H1 (cell line): Measurements from ENCODE around the gene TASP1. TPM values are rescaled to one million over a fixed set of nuclear protein-coding genes. Genes with fewer than 3 reads are reported as not detected.

ENCODE experiments used
- CTCF ChIA-PET: fragments of 300-600 bp; sonication (Branson Sonifier 250); formaldehyde crosslinking; loops from one replicate; lab custom pipeline; 2021; ENCODE audit not compliant: partially characterized antibody; lab: Charles Lee
- POLR2A ChIA-PET: fragments of 300-600 bp; sonication (Branson Sonifier 250); formaldehyde crosslinking; loops from one replicate; lab custom pipeline; 2021; ENCODE audit warnings: inconsistent platforms; ENCODE audit not compliant: partially characterized antibody; lab: Charles Lee
- DNase-seq, 2 experiments: peaks; one replicate each; pipeline versions ENCODE4 v3.0.0 to v3.0.0-alpha.2; 2010 to 2022; ENCODE audit warnings: low spot score in 2 of 2, low read depth in 1 of 2, mixed read lengths in 1 of 2
- FAIRE-seq: peaks from 2 replicates; lab custom pipeline; 2011; peaks lifted over from hg19 to GRCh38; lab: Jason Lieb, UNC
- H2AFZ ChIP-seq: 2 replicates; pipeline ENCODE4 v1.8.1; 2012; ENCODE audit warnings: low read length, inconsistent platforms
- H2AK5ac ChIP-seq: 2 replicates; pipeline ENCODE4 v1.6.1; 2013; ENCODE audit warnings: low read depth, low read length
- H2BK120ac ChIP-seq: replicated peaks from 2 replicates; pipeline ENCODE3; 2013; ENCODE audit warnings: low read depth, low read length, inconsistent platforms
- H2BK12ac ChIP-seq: 2 replicates; pipeline ENCODE4 v1.6.1; 2013; ENCODE audit warnings: low read depth, low read length
- H2BK15ac ChIP-seq: 2 replicates; pipeline ENCODE4 v1.6.1; 2013; ENCODE audit warnings: low read length
- H2BK20ac ChIP-seq: 2 replicates; pipeline ENCODE4 v1.6.1; 2013; ENCODE audit warnings: low read length
- H2BK5ac ChIP-seq: 2 replicates; pipeline ENCODE4 v1.6.1; 2013; ENCODE audit warnings: low read depth, low read length
- H3K14ac ChIP-seq: 2 replicates; pipeline ENCODE4 v1.6.1; 2013; ENCODE audit warnings: inconsistent platforms; ENCODE audit not compliant: insufficient read length
- H3K18ac ChIP-seq: 2 replicates; pipeline ENCODE4 v1.6.1; 2013; ENCODE audit warnings: low read length; ENCODE audit errors: extremely low read depth
- H3K23ac ChIP-seq: 2 replicates; pipeline ENCODE4 v1.6.1; 2013; ENCODE audit warnings: inconsistent platforms; ENCODE audit not compliant: insufficient read length
- H3K23me2 ChIP-seq: 2 replicates; pipeline ENCODE4 v1.6.1; 2013; ENCODE audit warnings: low read depth, low read length
- H3K27ac ChIP-seq: 2 replicates; pipeline ENCODE4 v1.6.1; 2011; ENCODE audit warnings: low read depth, low read length, inconsistent platforms
- H3K27me3 ChIP-seq, 4 experiments: replicated peaks in 1 of 4; 1 replicate in 1 of 4; 2 replicates in 3 of 4; pipeline versions ENCODE4 v1.6.1 to v1.8.1; 2011 to 2013; ENCODE audit warnings: low read length in 3 of 4, mild to moderate bottlenecking in 3 of 4, inconsistent platforms in 2 of 4, mixed read lengths in 2 of 4, moderate library complexity in 1 of 4; ENCODE audit not compliant: control insufficient read depth in 3 of 4, insufficient read depth in 3 of 4; ENCODE audit errors: extremely low read depth in 1 of 4
- H3K36me3 ChIP-seq, 4 experiments: 2 replicates each; pipeline versions ENCODE4 v1.6.1 to v1.8.1; 2011 to 2013; ENCODE audit warnings: mild to moderate bottlenecking in 4 of 4, low read length in 3 of 4, moderate library complexity in 2 of 4, control low read depth in 1 of 4, inconsistent platforms in 1 of 4; ENCODE audit not compliant: insufficient read depth in 4 of 4, control insufficient read depth in 2 of 4
- H3K4ac ChIP-seq: replicated peaks from 2 replicates; pipeline ENCODE3; 2013; ENCODE audit warnings: low read length, low read depth, mixed read lengths, inconsistent platforms; ENCODE audit not compliant: insufficient read length
- H3K4me1 ChIP-seq, 4 experiments: replicated peaks in 1 of 4; 1 replicate in 1 of 4; 2 replicates in 3 of 4; pipeline versions ENCODE4 v1.6.1 to v1.8.1; 2011 to 2013; ENCODE audit warnings: low read length in 3 of 4, inconsistent platforms in 2 of 4, mixed read lengths in 1 of 4; ENCODE audit not compliant: insufficient read depth in 4 of 4, control insufficient read depth in 3 of 4
- H3K4me2 ChIP-seq, 2 experiments: 2 replicates each; pipeline versions ENCODE4 v1.6.1 to v1.8.1; 2011 to 2013; ENCODE audit warnings: low read depth in 2 of 2, low read length in 2 of 2, control low read depth in 1 of 2, inconsistent platforms in 1 of 2, mild to moderate bottlenecking in 1 of 2; ENCODE audit not compliant: insufficient read depth in 1 of 2
- H3K4me3 ChIP-seq, 4 experiments: fragments of 200-600, 300-600 bp in 1 of 4; sonication (generic), shearing (Covaris generic), sonication (Bioruptor Twin) in 1 of 4; 2 replicates each; pipeline versions ENCODE4 v1.5.1 to v1.8.1; 2011 to 2016; ENCODE audit warnings: low read length in 4 of 4, low read depth in 3 of 4, control low read depth in 2 of 4, inconsistent platforms in 2 of 4, mild to moderate bottlenecking in 2 of 4, mixed read lengths in 1 of 4, moderate library complexity in 1 of 4; ENCODE audit not compliant: insufficient read depth in 2 of 4; ENCODE audit errors: extremely low read depth in 1 of 4
- H3K56ac ChIP-seq: replicated peaks from 2 replicates; pipeline ENCODE3; 2013; ENCODE audit warnings: low read depth, mild to moderate bottlenecking, mixed read lengths, low read length, inconsistent platforms; ENCODE audit not compliant: insufficient read length
- H3K79me1 ChIP-seq: 2 replicates; pipeline ENCODE4 v1.6.1; 2013; ENCODE audit warnings: low read depth, low read length, control low read depth
- H3K79me2 ChIP-seq, 2 experiments: 2 replicates each; pipeline versions ENCODE4 v1.6.1 to v1.8.1; 2012 to 2013; ENCODE audit warnings: low read length in 2 of 2, mild to moderate bottlenecking in 2 of 2, inconsistent platforms in 1 of 2; ENCODE audit not compliant: insufficient read depth in 2 of 2, control insufficient read depth in 1 of 2
- H3K9ac ChIP-seq, 4 experiments: replicated peaks in 1 of 4; 1 replicate in 1 of 4; 2 replicates in 3 of 4; pipeline versions ENCODE4 v1.6.1 to v1.8.1; 2011 to 2013; ENCODE audit warnings: low read depth in 3 of 4, low read length in 3 of 4, control low read depth in 2 of 4, mild to moderate bottlenecking in 2 of 4, moderate library complexity in 2 of 4, inconsistent platforms in 1 of 4; ENCODE audit errors: extremely low read depth in 1 of 4
- H3K9me3 ChIP-seq, 2 experiments: 2 replicates each; pipeline versions ENCODE4 v1.6.1 to v1.8.1; 2012 to 2013; ENCODE audit warnings: mild to moderate bottlenecking in 2 of 2, moderate library complexity in 2 of 2, control low read depth in 1 of 2, inconsistent platforms in 1 of 2, low read depth in 1 of 2, low read length in 1 of 2, mixed read lengths in 1 of 2; ENCODE audit not compliant: insufficient read depth in 2 of 2
- H4K20me1 ChIP-seq, 2 experiments: replicated peaks in 1 of 2; 2 replicates each; pipeline versions ENCODE3 to v1.8.1; 2011 to 2013; ENCODE audit warnings: inconsistent platforms in 2 of 2, low read length in 2 of 2, mild to moderate bottlenecking in 1 of 2; ENCODE audit not compliant: insufficient read depth in 2 of 2, control insufficient read depth in 1 of 2
- H4K5ac ChIP-seq: 2 replicates; pipeline ENCODE4 v1.6.1; 2013; ENCODE audit warnings: low read length, low read depth, mixed read lengths, inconsistent platforms; ENCODE audit not compliant: insufficient read length
- H4K8ac ChIP-seq: 2 replicates; pipeline ENCODE4 v1.8.0; 2013; ENCODE audit warnings: mild to moderate bottlenecking, moderate library complexity, low read length, inconsistent platforms; ENCODE audit not compliant: insufficient read depth; ENCODE audit errors: extremely low read depth
- H4K91ac ChIP-seq: replicated peaks from 2 replicates; pipeline ENCODE3; 2013; ENCODE audit warnings: low read length, mixed read lengths, inconsistent platforms; ENCODE audit not compliant: insufficient read length
- ASH2L ChIP-seq: fragments of 200-600, 300-600 bp; sonication (generic); IDR thresholded peaks from one replicate; pipeline ENCODE4 v1.7.1; 2017; ENCODE audit warnings: low read length
- CTBP2 ChIP-seq: IDR thresholded peaks from 2 replicates; pipeline ENCODE4 v1.7.0; 2011; ENCODE audit warnings: borderline replicate concordance, mild to moderate bottlenecking, moderate library complexity, mixed read lengths, low read length; ENCODE audit not compliant: insufficient read depth, insufficient read length
- EGR1 ChIP-seq: IDR thresholded peaks from 2 replicates; pipeline ENCODE4 v1.6.1; 2011; ENCODE audit warnings: low read depth, low read length, borderline replicate concordance
- HDAC6 ChIP-seq: IDR thresholded peaks from one replicate; pipeline ENCODE4 v1.7.1; 2012; ENCODE audit warnings: low read depth, mild to moderate bottlenecking, inconsistent platforms, low read length, moderate library complexity
- MAFK ChIP-seq: IDR thresholded peaks from 2 replicates; pipeline ENCODE4 v1.6.1; 2012; ENCODE audit warnings: low read depth, mild to moderate bottlenecking, improper control_type of control experiment, low read length
- NANOG ChIP-seq: IDR thresholded peaks from 2 replicates; pipeline ENCODE4 v1.6.1; 2011; ENCODE audit warnings: low read length, low read depth, mild to moderate bottlenecking, inconsistent platforms; ENCODE audit not compliant: insufficient read depth, poor library complexity, severe bottlenecking
- RBBP5 ChIP-seq: IDR thresholded peaks from 2 replicates; pipeline ENCODE4 v1.7.1; 2012; ENCODE audit warnings: low read depth, mild to moderate bottlenecking, inconsistent platforms, low read length, moderate library complexity, borderline replicate concordance
- SAP30 ChIP-seq: fragments of 300-600 bp; sonication (generic); IDR thresholded peaks from 2 replicates; pipeline ENCODE4 v1.7.1; 2012; ENCODE audit warnings: low read length, moderate library complexity, mild to moderate bottlenecking, inconsistent platforms; ENCODE audit not compliant: insufficient read depth, insufficient replicate concordance
- TBP ChIP-seq: IDR thresholded peaks from 2 replicates; pipeline ENCODE4 v1.6.1; 2011; ENCODE audit warnings: low read depth, low read length, improper control_type of control experiment
- TEAD4 ChIP-seq: IDR thresholded peaks from 2 replicates; pipeline ENCODE4 v1.6.1; 2012; ENCODE audit warnings: low read depth, low read length, inconsistent platforms, mixed read lengths
- WGBS, 2 experiments: shearing (Covaris generic) in 1 of 2; methylation state at CpG; one replicate each; pipeline versions ENCODE4 v1.1.6 to v1.1.7; 2013 to 2015; ENCODE audit warnings: low lambda C conversion rate in 2 of 2, mixed read lengths in 2 of 2, inconsistent platforms in 1 of 2, low coverage in 1 of 2, missing lambda C conversion rate in 1 of 2; ENCODE audit not compliant: insufficient replicate concordance in 2 of 2, insufficient coverage in 1 of 2, insufficient read length in 1 of 2; ENCODE audit errors: extremely low coverage in 1 of 2, missing lambda C conversion rate in 1 of 2; 5-methylcytosine and 5-hydroxymethylcytosine counted together
- polyA plus RNA-seq, 7 experiments: library from polyadenylated mRNA; depleted of rRNA in 3 of 7; stranded (reverse) in 5 of 7; unstranded in 2 of 7; fragments of >200 nt in 5 of 7; fragments of 200-250 nt in 2 of 7; gene quantifications; 1 replicate in 5 of 7; 2 replicates in 1 of 7; 4 replicates in 1 of 7; pipeline versions ENCODE4 v1.2.1 to v1.2.3, GENCODE V29; 2011 to 2013; ENCODE audit warnings: missing spikeins in 2 of 7, mixed read lengths in 2 of 7
- total RNA-seq: library from RNA; stranded (reverse); fragmentation: NEBNext Ultra II Directional; extraction: Animal tissue kit (Norgen Biotek cat#: 25700); gene quantifications from 2 replicates; pipeline ENCODE4 v1.2.1, GENCODE V29; 2021
- TF ChIP-seq, protein P1 (sequence below): IDR thresholded peaks from 2 replicates; pipeline ENCODE4 v1.6.1; 2011; ENCODE audit warnings: low read depth, mild to moderate bottlenecking, low read length; ENCODE audit not compliant: insufficient read depth
- TF ChIP-seq, protein P2 (sequence below): IDR thresholded peaks from 2 replicates; pipeline ENCODE4 v1.6.1; 2012; ENCODE audit warnings: inconsistent platforms
- TF ChIP-seq, protein P3 (sequence below): IDR thresholded peaks from 2 replicates; pipeline ENCODE4 v1.6.1; 2012; ENCODE audit warnings: inconsistent platforms

TASP1 gene
- total and polyA plus RNA-seq, 2 of the 8 experiments (the other 6 are each of a cell fraction or from before 2014, with no cell fraction given): 4.5 to 10.9 TPM

DNA sequence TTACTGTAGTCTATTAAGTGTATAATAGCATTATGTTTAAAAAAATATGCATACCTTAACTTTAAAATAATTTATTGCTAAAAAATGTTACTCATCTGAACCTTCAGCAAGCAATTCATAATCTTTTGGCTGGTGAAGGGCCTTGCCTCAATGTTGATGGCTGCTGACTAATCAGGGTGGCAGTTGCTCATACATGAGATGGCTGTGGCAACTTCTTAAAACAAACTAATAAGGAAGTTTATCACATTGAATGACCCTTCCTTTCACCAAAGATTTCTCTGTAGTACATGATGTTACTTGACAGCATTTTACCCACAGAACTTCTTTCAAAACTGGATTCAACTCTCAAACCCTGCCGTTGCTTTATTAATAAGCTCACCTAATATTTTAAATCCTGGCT is 84.0 kb downstream of the TASP1 start:
- 86% methylated on average over 1 of the region's 1 CpG; no CpG with 5 or more reads in 1 of the 2 experiments for WGBS, 2 experiments
- no peaks in the 10 kb centered on the region for H3K79me2 ChIP-seq
- POLR2A ChIA-PET: no interaction called here
- no peak overlapping the region for H2AFZ ChIP-seq
- H2AK5ac ChIP-seq: no peak overlapping the region
- no peaks in the 10 kb centered on the region; a peak in 1 of 8 replicates for H3K36me3 ChIP-seq
- H3K4ac ChIP-seq: no peak overlapping the region
- H2BK120ac ChIP-seq: no peak overlapping the region
- H3K27ac ChIP-seq: no peak overlapping the region
- H3K14ac ChIP-seq: no peak overlapping the region
- H3K27me3 ChIP-seq: no peaks in the 10 kb centered on the region
- DNase-seq (no peak), FAIRE-seq (no peak)
- H3K9ac ChIP-seq: no peak overlapping the region
- no peak overlapping the region for H3K56ac ChIP-seq
- no peak overlapping the region for H3K4me3 ChIP-seq
- H3K4me2 ChIP-seq: no peak overlapping the region
- no peak overlapping the region for H3K23ac ChIP-seq
- no peak overlapping the region for H3K18ac ChIP-seq
- H3K4me1 ChIP-seq: no peaks in the 10 kb centered on the region
- H3K9me3 ChIP-seq: no peaks in the 10 kb centered on the region
- H4K5ac ChIP-seq: no peak overlapping the region
- H4K91ac ChIP-seq: no peak overlapping the region
- no peak overlapping the region for H2BK5ac ChIP-seq
- CTCF ChIA-PET: interaction anchor here (1.0 kb wide), 1 partner anchor 8 kb away, joined by 3 read pairs; no protein-coding TSS in a partner anchor
- no peaks in the 10 kb centered on the region for H3K79me1 ChIP-seq
- H2BK20ac ChIP-seq: no peak overlapping the region
- H2BK12ac ChIP-seq: no peak overlapping the region
- no peak overlapping the region for H4K8ac ChIP-seq
- no peak overlapping the region for H2BK15ac ChIP-seq
- H4K20me1 ChIP-seq: no peaks in the 10 kb centered on the region
- H3K23me2 ChIP-seq: no peaks in the 10 kb centered on the region
- TF ChIP-seq, protein P1, sequence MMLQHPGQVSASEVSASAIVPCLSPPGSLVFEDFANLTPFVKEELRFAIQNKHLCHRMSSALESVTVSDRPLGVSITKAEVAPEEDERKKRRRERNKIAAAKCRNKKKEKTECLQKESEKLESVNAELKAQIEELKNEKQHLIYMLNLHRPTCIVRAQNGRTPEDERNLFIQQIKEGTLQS: no peak
- TF ChIP-seq EGR1: no peak
- no peak for TF ChIP-seq TBP
- TF ChIP-seq RBBP5: no peak
- no peak for TF ChIP-seq HDAC6
- TF ChIP-seq TEAD4: no peak
- TF ChIP-seq, protein P2, sequence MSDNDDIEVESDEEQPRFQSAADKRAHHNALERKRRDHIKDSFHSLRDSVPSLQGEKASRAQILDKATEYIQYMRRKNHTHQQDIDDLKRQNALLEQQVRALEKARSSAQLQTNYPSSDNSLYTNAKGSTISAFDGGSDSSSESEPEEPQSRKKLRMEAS: no peak
- TF ChIP-seq NANOG: no peak
- no peak for TF ChIP-seq SAP30
- TF ChIP-seq, protein P3, sequence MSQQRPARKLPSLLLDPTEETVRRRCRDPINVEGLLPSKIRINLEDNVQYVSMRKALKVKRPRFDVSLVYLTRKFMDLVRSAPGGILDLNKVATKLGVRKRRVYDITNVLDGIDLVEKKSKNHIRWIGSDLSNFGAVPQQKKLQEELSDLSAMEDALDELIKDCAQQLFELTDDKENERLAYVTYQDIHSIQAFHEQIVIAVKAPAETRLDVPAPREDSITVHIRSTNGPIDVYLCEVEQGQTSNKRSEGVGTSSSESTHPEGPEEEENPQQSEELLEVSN: no peak
- no peak for TF ChIP-seq MAFK
- no peak for TF ChIP-seq ASH2L
- no peak for TF ChIP-seq CTBP2
